HG03558 (cell line): ENCODE results near the gene RPS6KL1.

ENCODE experiments used
- ATAC-seq: cut with Tn5 transposase; IDR thresholded peaks from one replicate; pipeline ENCODE4 v1.9.1; 2021; ENCODE audit warnings: moderate number of reproducible peaks; ENCODE audit not compliant: unreplicated experiment; ENCODE audit errors: extremely low read depth

RPS6KL1 gene

GRCh38 chr14:74952697-74953484, 29.8 kb upstream of the RPS6KL1 start:
- no peak for ATAC-seq

DNA sequence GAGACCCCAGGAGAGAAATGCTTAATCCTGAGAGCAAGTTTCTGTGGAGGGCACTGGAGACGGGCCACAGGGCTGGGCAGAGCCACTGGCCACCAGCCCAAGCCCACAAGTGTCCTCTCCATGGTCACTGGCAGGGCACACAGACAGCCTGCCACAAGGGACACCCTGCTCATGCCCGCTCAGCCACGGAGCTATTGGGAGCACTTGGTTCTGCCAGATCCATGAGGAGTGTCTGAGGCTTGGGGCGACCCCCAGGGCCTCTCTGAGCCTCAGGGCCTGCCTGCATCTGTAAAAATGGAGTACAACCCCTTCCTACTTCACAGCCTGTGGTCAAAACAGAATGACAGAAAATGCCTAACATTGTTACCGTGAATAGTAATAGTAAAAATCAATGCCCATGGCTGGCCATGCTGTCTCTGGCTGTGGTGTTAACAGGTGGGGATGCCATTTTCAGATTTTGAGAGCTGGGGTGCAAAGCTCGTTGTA, 29.2 kb upstream of the RPS6KL1 start:
- no peak for ATAC-seq

DNA sequence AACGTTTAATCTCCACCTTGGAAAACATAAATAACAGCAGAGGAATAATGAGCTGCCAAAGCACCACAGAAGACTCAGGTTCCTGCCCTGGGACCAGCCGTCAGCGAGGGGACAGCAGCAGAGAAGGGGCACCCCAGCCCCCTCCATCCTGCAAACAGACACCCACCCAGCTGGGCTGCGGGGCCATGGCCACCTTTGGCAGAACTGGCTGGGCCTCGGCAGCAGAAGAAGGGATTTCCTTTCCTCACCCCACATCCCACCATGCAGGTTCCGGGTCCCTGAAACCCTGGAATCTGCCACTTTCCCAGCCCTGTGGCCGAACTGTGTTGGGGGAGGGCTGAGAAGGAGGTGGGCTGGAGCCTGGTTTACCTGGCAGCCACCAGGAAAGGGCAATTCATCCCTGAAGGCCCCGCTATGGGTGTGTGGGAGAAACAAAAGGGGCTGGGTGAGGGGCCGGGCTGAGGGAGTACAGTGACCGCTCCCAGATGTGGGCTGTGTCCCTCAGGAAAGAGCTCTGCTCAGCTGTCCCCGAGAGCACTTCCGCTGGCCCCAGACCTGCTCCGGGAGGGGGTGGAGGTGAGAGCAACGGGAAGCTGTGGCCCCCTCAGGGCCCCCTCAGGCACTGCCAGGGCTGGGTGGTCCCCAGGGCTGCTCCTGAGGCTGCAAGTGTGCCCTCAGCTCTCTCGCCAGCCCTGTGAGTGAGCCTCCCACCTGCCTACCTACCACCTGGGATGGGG, 28.6 kb upstream of the RPS6KL1 start:
- ATAC-seq, result no peak

GRCh38 chr14:74950795-74951442, 27.9 kb upstream of the RPS6KL1 start:
- ATAC-seq, result no peak

DNA sequence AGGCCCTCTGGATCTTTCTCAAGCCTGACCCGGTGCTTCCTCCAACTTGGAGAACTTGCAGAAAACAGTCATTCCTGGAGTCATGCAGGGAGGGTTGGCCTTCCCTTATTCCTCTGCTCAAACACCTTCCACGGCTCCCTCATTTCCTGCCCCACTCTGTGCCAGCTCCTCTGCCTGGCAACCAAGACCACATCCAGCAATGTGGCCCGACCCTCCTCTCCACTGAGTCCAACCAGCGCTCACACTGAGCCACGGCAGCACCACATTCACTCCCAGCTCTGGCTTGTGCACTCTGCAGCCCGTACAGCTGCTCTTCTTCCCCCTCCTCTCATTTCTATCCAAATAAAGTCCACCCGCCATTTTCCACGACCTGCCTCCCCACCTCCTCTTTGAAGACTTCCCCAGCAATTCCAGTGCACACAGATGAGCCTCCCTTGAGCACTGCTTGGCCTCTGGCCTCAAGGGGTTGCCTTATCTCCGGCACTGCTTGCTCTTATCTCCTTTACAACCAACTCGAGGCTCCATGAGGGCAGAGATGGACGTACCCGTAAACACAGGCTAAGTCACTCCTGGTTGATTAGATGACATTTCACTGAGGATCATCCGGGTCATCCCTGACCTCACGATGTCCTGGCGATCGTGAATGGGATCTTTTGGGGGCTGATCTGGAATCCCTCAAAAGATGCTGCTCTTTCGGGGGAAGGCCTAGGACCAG, 27.0 kb upstream of the RPS6KL1 start:
- ATAC-seq, result no peak

GRCh38 chr14:74949191-74949601, 26.1 kb upstream of the RPS6KL1 start:
- ATAC-seq, result no peak

- no peak for ATAC-seq
Observed at GRCh38 chr14:74948228-74949175, 25.4 kb upstream of the RPS6KL1 start.

DNA sequence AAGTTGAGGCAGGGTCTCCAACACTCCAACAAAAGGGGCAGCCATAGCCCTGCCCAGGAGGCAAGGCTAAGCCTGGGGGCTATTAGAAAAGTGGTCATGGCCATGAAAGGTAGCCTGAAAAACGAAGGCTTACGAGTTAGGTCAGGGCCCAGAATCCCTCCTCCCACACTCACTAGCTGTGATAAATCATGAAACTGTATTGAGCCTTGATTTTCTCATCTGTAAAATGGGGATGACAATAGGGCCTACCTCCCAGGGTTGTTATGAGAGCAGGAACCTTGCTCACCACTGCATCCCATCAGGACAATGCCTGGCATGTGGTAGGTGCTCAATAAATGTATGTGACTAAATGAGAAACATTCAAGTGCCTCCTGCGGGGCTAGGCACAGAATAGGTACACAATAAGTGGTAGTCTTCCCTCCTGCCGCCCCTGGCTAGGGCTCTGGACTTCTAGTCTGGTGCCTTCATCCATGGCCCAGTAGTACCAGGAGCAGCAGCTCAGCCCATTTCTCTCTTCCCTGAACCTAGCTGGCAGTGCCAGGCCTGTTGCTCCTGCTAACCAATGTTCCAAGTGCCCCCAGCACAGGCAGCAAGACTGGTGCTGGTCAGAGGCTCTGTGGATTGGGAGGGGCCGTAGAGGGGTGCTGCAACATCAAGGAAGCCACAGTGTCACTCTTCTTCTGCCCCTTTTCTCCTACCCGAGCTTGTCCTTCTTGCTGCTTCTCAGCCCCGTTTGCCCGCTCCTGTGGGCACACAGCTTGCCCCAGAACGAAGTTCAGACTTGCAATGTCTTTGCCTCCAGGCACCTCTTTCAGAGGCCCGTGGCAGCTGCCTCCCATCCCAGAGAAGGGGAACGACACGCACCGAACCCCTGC, 24.5 kb upstream of the RPS6KL1 start:
- ATAC-seq, result no peak

- no peak for ATAC-seq
Observed at GRCh38 chr14:74946659-74947281, 23.7 kb upstream of the RPS6KL1 start.

DNA sequence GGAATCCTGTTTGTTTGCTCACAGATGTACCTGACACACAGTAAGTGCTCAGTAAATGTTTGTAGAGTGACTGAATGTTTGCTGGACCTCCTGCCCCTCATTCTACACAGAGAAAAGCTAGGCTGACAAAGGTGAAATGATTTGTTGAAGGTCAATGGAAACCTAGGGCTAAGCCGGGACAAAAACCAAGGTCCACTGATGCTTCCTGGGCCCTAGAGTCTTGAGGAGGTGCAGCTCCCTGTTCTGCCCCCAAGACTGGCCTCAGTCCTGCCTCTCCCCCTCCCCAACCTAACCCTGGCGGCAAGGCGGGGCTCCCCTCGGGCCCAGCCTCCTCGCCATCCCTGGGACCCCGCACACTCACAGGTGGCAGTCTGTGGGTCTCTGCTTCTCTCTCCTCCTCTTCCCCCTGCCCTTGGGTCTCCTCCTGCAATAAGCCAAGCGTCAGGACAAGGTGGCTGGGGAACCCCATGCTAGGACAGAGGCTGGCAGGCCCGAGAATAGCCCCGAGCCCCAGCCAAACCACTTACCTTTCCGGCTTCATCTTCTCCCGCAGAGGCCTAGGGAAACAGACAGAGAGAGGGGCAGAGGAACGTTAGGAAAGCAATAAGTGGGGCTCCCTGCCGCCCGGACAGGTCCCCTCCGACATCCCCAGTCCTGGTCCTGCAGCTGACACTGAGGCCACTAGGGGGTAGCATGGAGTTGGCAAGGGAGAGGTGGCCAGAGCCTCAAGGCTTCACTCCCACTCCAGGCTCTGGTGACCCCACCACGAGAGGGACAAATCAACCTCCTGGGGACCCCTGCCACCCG, 23.0 kb upstream of the RPS6KL1 start:
- no peak for ATAC-seq

GRCh38 chr14:74945261-74945851, 22.3 kb upstream of the RPS6KL1 start:
- no peak for ATAC-seq

DNA sequence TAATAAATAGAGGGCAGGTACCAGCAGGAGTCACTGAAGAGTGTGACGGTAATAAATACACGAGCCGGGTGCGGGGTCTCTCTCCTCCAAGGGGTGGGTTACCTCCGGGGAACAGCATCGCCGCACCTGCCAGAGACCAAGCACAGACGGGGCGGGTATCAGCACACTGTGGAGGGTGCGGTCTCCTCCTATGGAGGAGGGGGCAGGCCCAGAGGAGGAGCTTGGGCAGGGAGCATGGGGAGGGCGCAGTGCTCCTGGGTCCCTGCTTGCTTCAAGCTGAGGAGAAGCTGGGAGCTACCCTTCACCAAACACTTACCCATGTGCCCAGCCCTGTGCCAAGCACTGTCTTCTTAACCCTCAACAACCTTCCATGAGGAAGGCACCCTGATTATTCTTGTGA, 19.5 kb upstream of the RPS6KL1 start:
- no peak for ATAC-seq

DNA sequence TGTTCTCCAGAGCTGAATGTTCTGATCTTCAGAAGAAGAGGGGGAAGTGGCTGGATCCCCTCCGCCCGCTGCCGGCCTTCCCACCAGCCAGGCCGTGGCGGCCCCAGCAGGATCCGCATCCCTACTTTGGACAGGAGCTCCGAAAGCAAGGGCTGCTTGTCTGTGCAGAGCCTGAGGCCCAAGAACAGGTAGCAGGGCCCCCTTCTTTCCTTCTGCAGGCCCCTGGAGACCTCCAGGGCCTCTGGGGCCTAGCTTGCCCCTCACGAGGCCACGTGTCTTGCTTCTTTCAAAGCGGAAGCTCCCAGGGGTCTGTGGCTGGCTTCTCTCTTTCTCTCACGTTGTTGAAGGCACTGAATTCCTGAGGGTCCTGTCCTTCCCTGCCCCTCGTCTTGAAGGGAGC, 19.1 kb upstream of the RPS6KL1 start:
- no peak for ATAC-seq

GRCh38 chr14:74941676-74942097, 18.6 kb upstream of the RPS6KL1 start:
- ATAC-seq, result no peak

GRCh38 chr14:74940956-74941565, 18.0 kb upstream of the RPS6KL1 start:
- ATAC-seq, result no peak
